CD4-positive, alpha-beta T cell treated with Interleukin-10 for 1 hour (primary cell): ENCODE data around the gene PLCH1.

Experiments used
- DNase-seq: peaks from one replicate; pipeline ENCODE4 v3.0.0-alpha.2; 2020

Gene PLCH1

GRCh38 chr3:155745795-155746550, 1.1 kb upstream of the PLCH1 start:
- no peak for DNase-seq

DNA sequence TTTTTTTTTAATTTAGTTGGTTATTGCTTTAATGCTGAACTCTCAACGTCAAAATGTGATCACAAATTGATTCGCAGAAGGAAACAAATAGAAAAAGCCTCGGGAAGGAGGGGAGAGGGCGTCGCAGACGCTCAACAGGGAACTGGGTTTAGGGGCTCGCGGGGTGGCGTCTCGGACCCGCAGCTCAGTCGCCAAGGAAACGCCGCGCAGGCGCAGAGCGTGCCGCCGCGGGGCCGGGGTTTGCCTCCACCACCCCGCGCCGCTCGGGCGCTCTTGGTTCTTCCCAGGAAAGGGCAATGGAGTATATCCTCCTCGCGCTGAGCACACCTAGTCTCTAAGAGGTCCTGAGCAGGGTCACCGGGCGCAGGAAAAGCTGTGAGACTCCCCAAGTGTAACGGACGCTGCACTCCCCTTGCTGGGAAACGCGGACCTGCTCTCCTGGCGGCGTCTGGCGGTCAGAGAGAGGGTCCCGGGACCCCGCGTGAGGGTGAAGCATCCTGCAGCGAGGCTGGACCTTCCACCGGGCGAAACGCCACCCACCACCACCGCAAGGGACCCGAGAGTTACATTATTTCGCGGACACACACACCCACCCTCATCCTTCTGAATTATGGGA, 753 bp downstream of the PLCH1 start:
- DNase-seq: peak; percentile 40

GRCh38 chr3:155743606-155744005, 1.3 kb downstream of the PLCH1 start:
- no peak for DNase-seq

DNA sequence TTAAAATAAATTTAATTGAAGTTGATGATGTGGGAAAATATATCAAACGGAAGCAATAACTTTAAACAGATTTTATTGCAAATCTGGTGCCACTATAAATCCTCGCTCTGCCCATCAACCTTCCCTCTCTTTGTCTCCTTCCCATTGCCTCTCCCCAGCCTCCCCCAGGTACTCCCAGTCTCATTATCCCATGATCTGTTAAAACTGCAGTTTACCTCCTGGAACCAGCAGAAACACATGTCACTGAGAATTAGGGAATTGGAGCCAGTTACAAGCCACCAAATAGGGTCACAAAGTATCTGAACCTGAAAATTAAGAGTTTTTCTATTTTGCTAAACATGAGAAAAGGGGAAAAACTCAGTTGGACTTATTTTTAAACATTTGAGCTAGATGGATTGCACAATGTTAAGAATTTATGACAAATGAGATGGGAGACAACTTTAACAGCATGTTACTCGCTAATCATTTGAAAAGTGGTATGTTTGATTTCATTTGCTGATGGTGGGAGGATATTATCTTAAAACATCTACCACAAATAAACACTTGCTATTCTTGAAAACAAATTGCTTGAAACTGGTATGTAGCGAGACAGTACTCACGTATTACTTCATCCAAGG, 2.4 kb downstream of the PLCH1 start:
- no peak for DNase-seq

GRCh38 chr3:155741603-155742002, 3.3 kb downstream of the PLCH1 start:
- DNase-seq: no peak

DNA sequence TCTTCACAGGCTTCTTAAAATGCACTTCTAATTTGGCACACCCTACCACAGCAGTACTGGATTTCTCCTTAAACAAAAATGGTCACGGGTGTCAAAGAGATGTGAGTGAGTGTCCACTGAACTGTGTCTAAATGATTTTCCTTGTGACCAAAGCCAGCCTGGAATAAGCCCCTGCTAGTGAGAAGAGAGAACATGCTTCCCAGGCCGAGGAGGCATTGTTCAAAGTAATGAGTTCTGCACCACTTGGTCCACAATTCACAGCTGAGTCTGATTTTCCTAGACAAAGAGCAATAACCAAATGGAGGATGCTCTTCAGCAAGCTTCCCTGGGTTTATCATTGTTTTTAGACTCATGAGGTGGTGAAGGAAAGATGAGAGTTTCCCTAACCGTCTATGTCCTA, 3.8 kb downstream of the PLCH1 start:
- no peak for DNase-seq

- no peak for DNase-seq
These were observed 5.7 kb downstream of the PLCH1 start for GRCh38 chr3:155739154-155739553.

DNA sequence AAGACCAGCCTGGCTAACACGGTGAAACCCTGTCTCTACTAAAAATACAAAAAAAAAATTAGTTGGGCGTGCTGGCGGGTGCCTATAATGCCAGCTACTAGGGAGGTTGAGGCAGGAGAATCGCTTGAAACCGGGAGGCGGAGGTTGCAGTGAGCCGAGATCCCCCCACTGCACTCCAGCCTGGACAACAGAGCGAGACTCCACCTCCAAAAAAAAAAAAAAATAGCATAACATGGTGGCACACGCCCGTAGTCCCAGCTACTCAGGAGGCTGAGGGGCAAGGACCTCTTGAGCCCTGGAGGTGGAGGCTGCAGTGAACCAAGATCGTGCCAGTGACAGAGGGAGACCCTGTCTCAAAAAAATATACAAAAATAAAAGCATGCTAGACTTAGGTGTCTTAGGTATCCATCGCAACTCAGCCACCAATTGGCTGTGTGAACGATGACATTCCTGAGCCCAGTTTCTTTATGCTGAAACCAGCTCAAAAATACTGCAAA, 6.2 kb downstream of the PLCH1 start:
- DNase-seq: no peak

GRCh38 chr3:155737844-155738460, 6.9 kb downstream of the PLCH1 start:
- DNase-seq: no peak

- no peak for DNase-seq
These were observed 8.5 kb downstream of the PLCH1 start for GRCh38 chr3:155736381-155736780.

- no peak for DNase-seq
These were observed 14.0 kb downstream of the PLCH1 start for GRCh38 chr3:155730843-155731242.

DNA sequence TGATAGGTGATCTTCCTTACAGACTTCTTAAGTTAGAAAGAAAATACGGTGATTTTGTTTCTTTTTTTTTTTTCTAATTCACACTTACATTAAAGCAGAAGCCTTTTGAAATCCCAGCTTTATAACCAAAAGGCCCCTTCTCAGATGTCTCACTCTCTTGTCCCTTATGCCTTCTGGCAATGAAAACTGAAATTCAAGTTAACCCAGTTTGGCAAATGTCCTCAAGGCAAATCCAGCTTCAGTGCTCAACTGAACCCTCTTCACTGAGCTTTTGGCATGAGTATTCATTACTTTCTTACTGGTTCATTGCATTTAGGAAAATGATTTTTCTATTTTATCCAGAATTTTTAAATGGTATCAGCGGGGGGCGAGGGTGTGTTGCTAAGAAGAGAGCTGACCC, 17.0 kb downstream of the PLCH1 start:
- no peak for DNase-seq

- no peak for DNase-seq
These were observed 30.6 kb downstream of the PLCH1 start for GRCh38 chr3:155714295-155714718.

GRCh38 chr3:155712008-155712407, 32.9 kb downstream of the PLCH1 start:
- no peak for DNase-seq

DNA sequence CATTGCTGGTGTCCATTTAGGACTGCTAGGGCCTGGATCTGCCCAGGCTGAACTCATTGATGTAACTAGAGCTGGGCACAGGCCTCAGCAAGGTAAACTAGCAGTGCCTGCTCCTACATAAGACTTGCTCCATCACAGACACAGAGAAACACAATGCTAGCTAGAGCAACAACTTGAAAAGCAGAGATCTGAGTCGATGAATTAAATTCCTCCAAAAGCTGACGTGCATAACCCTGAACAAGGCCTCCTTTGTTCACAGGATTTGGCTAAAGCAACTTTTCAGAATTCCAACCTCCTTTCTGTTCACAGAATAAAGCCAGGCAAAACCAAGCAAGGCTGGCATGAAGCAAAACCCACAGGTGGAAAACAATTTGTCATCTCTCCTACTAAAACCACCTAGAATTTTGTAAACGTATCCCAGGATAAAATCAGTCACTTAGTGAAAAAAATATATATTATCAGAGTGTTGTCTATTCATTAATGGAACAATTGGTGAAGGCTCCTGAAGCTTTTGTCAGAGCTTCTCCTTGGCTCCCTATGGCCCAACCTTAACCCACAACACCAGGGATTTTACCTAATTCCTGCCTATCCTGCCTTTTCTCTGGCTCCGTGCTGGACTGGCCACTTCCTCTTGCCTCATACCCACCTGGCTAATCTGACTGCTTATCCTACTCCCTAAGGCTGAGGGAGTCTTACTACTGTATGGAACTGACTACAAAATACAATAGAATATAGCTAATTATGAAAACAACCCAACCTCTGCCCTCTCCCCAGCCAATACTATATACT, 39.9 kb downstream of the PLCH1 start:
- DNase-seq: no peak

DNA sequence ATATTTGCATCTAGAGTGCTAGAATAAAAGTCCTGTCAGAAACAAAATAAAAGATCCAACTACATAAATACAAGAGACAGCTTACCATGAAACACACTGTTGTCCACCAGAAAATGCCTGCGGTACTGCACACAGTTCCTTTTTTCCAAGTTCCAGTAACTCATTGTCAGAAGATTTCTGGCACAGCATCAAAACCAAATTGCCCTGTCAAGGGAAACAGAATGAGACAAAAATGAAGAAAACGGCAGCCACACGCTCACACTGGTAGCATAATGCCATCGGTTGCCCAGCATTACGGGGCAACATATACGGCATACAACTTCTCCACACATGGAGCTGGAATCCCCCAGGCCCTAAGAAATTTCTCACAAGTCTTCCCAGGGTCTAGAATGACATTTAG, 40.8 kb downstream of the PLCH1 start:
- DNase-seq: no peak

GRCh38 chr3:155702745-155703591, 41.9 kb downstream of the PLCH1 start:
- no peak for DNase-seq

GRCh38 chr3:155701882-155702465, 42.9 kb downstream of the PLCH1 start:
- DNase-seq: peak; percentile 46

DNA sequence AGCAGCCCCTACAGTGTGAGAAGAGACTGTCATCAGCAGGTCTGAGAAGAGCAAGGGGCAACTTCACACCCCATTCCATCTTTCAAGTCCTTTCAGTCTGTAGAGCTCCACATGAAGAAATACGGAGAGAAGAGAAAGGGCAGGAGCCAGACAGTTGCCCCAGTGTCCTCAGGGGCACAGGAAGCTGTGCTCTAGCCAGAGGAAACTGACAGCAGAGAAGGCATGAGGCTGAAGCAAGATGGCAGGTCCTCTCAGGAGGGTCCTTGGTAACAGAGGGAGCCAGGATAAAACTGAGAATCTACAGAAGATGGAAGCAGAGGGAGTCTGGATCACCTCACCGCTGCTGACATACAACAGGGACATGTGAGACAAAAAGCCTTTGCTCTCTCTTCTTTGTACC, 47.3 kb downstream of the PLCH1 start:
- no peak for DNase-seq

GRCh38 chr3:155690921-155691320, 54.0 kb downstream of the PLCH1 start:
- DNase-seq: no peak

DNA sequence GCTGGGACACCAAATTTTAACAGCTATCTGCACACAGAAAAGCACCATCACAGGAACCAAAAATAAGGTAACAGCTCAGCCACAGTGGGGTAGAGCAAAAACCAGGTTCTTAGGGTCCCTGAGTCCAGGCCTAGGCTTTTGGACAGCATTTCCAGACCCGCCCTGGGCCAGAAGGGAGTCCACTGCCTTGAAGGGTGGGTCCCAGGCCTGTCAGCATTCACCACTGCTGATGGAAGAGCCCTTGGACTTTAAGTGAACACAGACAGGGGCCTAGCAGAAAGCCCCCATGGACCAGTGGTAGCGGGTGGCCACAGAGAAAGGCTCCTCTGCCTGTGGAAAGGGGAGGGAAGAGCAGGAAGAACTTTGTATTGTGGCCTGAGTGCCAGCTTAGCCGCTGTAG, 56.4 kb downstream of the PLCH1 start:
- no peak for DNase-seq

DNA sequence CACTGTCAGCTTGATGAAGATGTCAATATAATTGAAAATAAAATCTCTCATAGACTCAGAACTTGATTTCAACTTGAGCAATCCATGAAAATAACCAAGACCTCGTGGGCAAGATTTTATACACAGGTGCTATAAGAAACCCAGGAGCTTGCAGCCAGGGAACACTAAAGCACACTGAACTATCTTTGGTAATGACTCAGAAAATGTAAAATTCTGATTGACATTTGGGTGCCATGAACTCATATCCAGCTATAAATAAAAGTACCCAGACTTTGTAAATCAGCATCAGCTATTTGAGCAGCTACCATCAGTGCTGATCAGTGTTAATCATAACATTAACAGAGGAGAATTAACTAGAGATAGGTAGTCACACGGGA, 61.5 kb downstream of the PLCH1 start:
- DNase-seq: no peak
